HAP-1 (cell line): ENCODE data around the gene ABHD3.
"Not testable (repeated sequence)": the region's sequence is repeated elsewhere in the genome, so short reads cannot be mapped to it uniquely, and the experiment has no call there.

ENCODE experiments used
- DNase-seq, 2 experiments: peaks; one replicate each; pipeline ENCODE4 v3.0.0-alpha.2; 2016 to 2020; ENCODE audit warnings: low spot score in 2 of 2
- H3K27me3 ChIP-seq: fragments of 250-450 bp; sonication (Bioruptor Pico); 2 replicates; pipeline ENCODE4 v1.5.1; 2020; ENCODE audit warnings: low read depth, mild to moderate bottlenecking, moderate library complexity
- H3K36me3 ChIP-seq: fragments of 250-450 bp; sonication (Bioruptor Pico); replicated peaks from 2 replicates; pipeline ENCODE4 v1.5.1; 2020; ENCODE audit warnings: mild to moderate bottlenecking
- H3K4me1 ChIP-seq: fragments of 250-450 bp; sonication (Bioruptor Pico); 2 replicates; pipeline ENCODE4 v1.5.1; 2020; ENCODE audit warnings: mild to moderate bottlenecking
- H3K4me3 ChIP-seq: fragments of 250-450 bp; sonication (Bioruptor Pico); 2 replicates; pipeline ENCODE4 v1.5.1; 2020; ENCODE audit warnings: mild to moderate bottlenecking, moderate library complexity
- H3K9me3 ChIP-seq: fragments of 250-450 bp; sonication (Bioruptor Pico); 2 replicates; pipeline ENCODE4 v1.5.1; 2020; ENCODE audit warnings: mild to moderate bottlenecking, moderate library complexity
- in situ Hi-C: fragments of 300-500 bp; cut with MboI; formaldehyde crosslinking; loops from 3 replicates; pipeline ENCODE4 v1.14.3; 2020; ENCODE audit warnings: low sequenced_read_pairs, inconsistent platforms, mixed read lengths

ABHD3 gene

GRCh38 chr18:21656402-21656801, 48.2 kb downstream of the ABHD3 start:
- Histone ChIP-seq H3K4me1 (0 out of 2 replicates have a peak, but pooled peaks cover 6% of the 10 kb centered on the region), H3K27me3 (no peaks in the 10 kb centered on the region), H3K4me3 (no peak overlapping the region), H3K9me3 (no peaks in the 10 kb centered on the region), H3K36me3 (peaks cover 7% of the 10 kb centered on the region)
- in situ Hi-C loops = no loop called here
- no peak for DNase-seq

- Histone ChIP-seq H3K36me3 (peaks cover 7% of the 10 kb centered on the region), H3K4me3 (no peak overlapping the region), H3K4me1 (no peaks in the 10 kb centered on the region), H3K9me3 (no peaks in the 10 kb centered on the region), H3K27me3 (no peaks in the 10 kb centered on the region)
- no peak for DNase-seq
- in situ Hi-C loops = no loop called here
These were observed 51.2 kb downstream of the ABHD3 start for GRCh38 chr18:21653361-21653760.

GRCh38 chr18:21652073-21652472, 52.5 kb downstream of the ABHD3 start:
- Histone ChIP-seq H3K36me3 (peaks cover 7% of the 10 kb centered on the region), H3K4me3 (no peak overlapping the region), H3K9me3 (no peaks in the 10 kb centered on the region), H3K4me1 (no peaks in the 10 kb centered on the region), H3K27me3 (no peaks in the 10 kb centered on the region)
- in situ Hi-C loops = no loop called here
- no peak for DNase-seq

GRCh38 chr18:21650311-21650710, 54.3 kb downstream of the ABHD3 start:
- DNase-seq = no peak
- Histone ChIP-seq H3K27me3 (no peaks in the 10 kb centered on the region), H3K9me3 (no peaks in the 10 kb centered on the region), H3K36me3 (no peaks in the 10 kb centered on the region), H3K4me1 (no peaks in the 10 kb centered on the region), H3K4me3 (no peak overlapping the region)
- in situ Hi-C loops = no loop called here

- H3K4me1 ChIP-seq, H3K27me3 ChIP-seq, H3K36me3 ChIP-seq, H3K9me3 ChIP-seq, in situ Hi-C loops, DNase-seq, H3K4me3 ChIP-seq: not testable (repeated sequence)
These were observed 64.2 kb downstream of the ABHD3 start for GRCh38 chr18:21640375-21640774.

- Histone ChIP-seq H3K36me3 (peaks cover 15% of the 10 kb centered on the region), H3K4me3 (no peak overlapping the region), H3K9me3 (no peaks in the 10 kb centered on the region), H3K27me3 (no peaks in the 10 kb centered on the region), H3K4me1 (no peaks in the 10 kb centered on the region)
- DNase-seq = no peak
- in situ Hi-C loops = no loop called here
These were observed 65.8 kb downstream of the ABHD3 start for GRCh38 chr18:21638822-21639221.

- H3K9me3 ChIP-seq = no peaks in the 10 kb centered on the region
- no peak for DNase-seq
- in situ Hi-C loops = no loop called here
- no peaks in the 10 kb centered on the region for H3K27me3 ChIP-seq
- no peaks in the 10 kb centered on the region for H3K4me1 ChIP-seq
- no peak overlapping the region for H3K4me3 ChIP-seq
- peaks cover 26% of the 10 kb centered on the region for H3K36me3 ChIP-seq
These were observed 67.8 kb downstream of the ABHD3 start for GRCh38 chr18:21636769-21637168.

- no peak overlapping the region for H3K4me3 ChIP-seq
- in situ Hi-C loops = no loop called here
These were observed 69.9 kb downstream of the ABHD3 start for GRCh38 chr18:21634588-21635199.

GRCh38 chr18:21632393-21632792, 72.2 kb downstream of the ABHD3 start:
- H3K27me3 ChIP-seq = no peaks in the 10 kb centered on the region
- no peaks in the 10 kb centered on the region for H3K4me1 ChIP-seq
- in situ Hi-C loops = no loop called here
- peak in 1 of 2 experiments; percentile 19 for DNase-seq
- peaks cover 65% of the 10 kb centered on the region for H3K36me3 ChIP-seq
- H3K9me3 ChIP-seq = no peaks in the 10 kb centered on the region
- no peak overlapping the region for H3K4me3 ChIP-seq

More at GRCh38 chr18:21634588-21635199, 69.9 kb downstream of the ABHD3 start:
- H3K27me3 ChIP-seq = no peaks in the 10 kb centered on the region
- DNase-seq = no peak
- H3K36me3 ChIP-seq = peaks cover 42% of the 10 kb centered on the region
- no peaks in the 10 kb centered on the region for H3K4me1 ChIP-seq
- no peaks in the 10 kb centered on the region for H3K9me3 ChIP-seq

- peaks cover 77% of the 10 kb centered on the region for H3K36me3 ChIP-seq
- no peak for DNase-seq
- H3K27me3 ChIP-seq = no peaks in the 10 kb centered on the region
- H3K4me3 ChIP-seq = no peak overlapping the region
- H3K9me3 ChIP-seq = no peaks in the 10 kb centered on the region
- H3K4me1 ChIP-seq = no peaks in the 10 kb centered on the region
- in situ Hi-C loops = no loop called here
These were observed 75.3 kb downstream of the ABHD3 start for GRCh38 chr18:21629089-21629832.

GRCh38 chr18:21621640-21622039, 82.9 kb downstream of the ABHD3 start:
- H3K27me3 ChIP-seq, H3K9me3 ChIP-seq, DNase-seq, H3K4me1 ChIP-seq, H3K4me3 ChIP-seq: not testable (repeated sequence)
- H3K36me3 ChIP-seq = peaks cover 69% of the 10 kb centered on the region
- in situ Hi-C loops = loop anchor here (25.0 kb wide), 2 partner anchors 109 to 359 kb away; no protein-coding TSS in a partner anchor

- peaks cover 10% of the 10 kb centered on the region for H3K4me1 ChIP-seq
- no peaks in the 10 kb centered on the region for H3K27me3 ChIP-seq
- peaks cover 38% of the 10 kb centered on the region for H3K36me3 ChIP-seq
- peak; percentile 85 to 92 for DNase-seq
- in situ Hi-C loops = loop anchor here (25.0 kb wide), 2 partner anchors 100 to 350 kb away; no protein-coding TSS in a partner anchor
- peaks cover 2% of the 10 kb centered on the region; the same call in 1 of the 2 replicates for H3K9me3 ChIP-seq
- H3K4me3 ChIP-seq = peak within 1 kb of the TSS; percentile 93
These were observed 92.2 kb downstream of the ABHD3 start, which contains the start of gene SNRPD1 for GRCh38 chr18:21612125-21613039. SNRPD1 (plus strand) TSS chr18:21612314; CDS start chr18:21612430, 116 bp downstream.

- H3K36me3 ChIP-seq = peaks cover 30% of the 10 kb centered on the region
- H3K27me3 ChIP-seq, DNase-seq, H3K9me3 ChIP-seq: not testable (repeated sequence)
- in situ Hi-C loops = loop anchor here (25.0 kb wide), 2 partner anchors 99 to 349 kb away; no protein-coding TSS in a partner anchor
- peak overlapping the region; percentile 93 for H3K4me3 ChIP-seq
- H3K4me1 ChIP-seq = peaks cover 10% of the 10 kb centered on the region
These were observed 93.0 kb downstream of the ABHD3 start for GRCh38 chr18:21611401-21612124.
